RWPE1 (cell line): ENCODE results near the gene SYT12.
A peak's percentile ranks its signal among the peaks of the same experiment; 100 is the strongest.

Experiments used
- CTCF ChIA-PET: fragments of 350-600 bp; sonication (Branson Sonifier 250); formaldehyde crosslinking; extraction: SDS; loops from one replicate; lab custom pipeline; 2021; lab: Yijun Ruan, JAX
- POLR2A ChIA-PET: fragments of 400-600 bp; formaldehyde crosslinking; extraction: SDS; loops from one replicate; lab custom pipeline; 2020; ENCODE audit warnings: antibody characterized with exemption; ENCODE audit not compliant: low non-redundant PET; lab: Yijun Ruan, JAX
- DNase-seq: peaks from one replicate; pipeline ENCODE4 v3.0.0; 2012; ENCODE audit warnings: low spot score
- H3K27ac ChIP-seq: fragments of 450-650 bp; 2 replicates; pipeline ENCODE4 v1.5.1; 2017
- TF ChIP-seq, protein P1 (sequence below): fragments of 450-650 bp; conservative IDR thresholded peaks from 2 replicates; pipeline ENCODE4 v1.5.1; 2017; ENCODE audit warnings: low read depth, mild to moderate bottlenecking

Gene SYT12

DNA sequence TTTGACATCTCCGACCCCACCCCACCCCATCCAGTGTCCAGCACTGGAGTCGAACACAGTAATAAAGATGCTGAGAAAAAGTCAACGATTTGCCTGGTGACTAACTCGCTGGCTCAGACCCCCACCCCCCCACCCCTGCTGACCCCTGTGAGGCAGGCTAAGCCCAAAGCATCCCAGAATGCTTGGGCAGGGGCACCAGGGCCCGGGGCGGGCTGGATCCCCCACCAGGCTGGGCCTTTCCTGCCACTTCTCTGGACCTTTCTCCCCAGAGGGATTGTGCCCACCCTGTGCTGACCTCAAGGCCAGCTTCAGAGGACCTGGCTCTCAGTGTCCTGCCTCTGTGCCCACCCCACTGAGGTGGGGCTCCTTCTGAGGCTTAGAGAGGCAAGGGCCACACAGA, 46.0 kb upstream of the SYT12 start:
- DNase-seq, result no peak
- peak overlapping the region; percentile 98 for H3K27ac ChIP-seq
- ChIA-PET POLR2A (no interaction called here), CTCF (interaction anchor here (0.7 to 1.1 kb wide), 3 partner anchors 9 to 96 kb away, joined by 3 to 5 read pairs (median 3); partner anchors contain the start of gene PC)
- TF ChIP-seq, protein P1, sequence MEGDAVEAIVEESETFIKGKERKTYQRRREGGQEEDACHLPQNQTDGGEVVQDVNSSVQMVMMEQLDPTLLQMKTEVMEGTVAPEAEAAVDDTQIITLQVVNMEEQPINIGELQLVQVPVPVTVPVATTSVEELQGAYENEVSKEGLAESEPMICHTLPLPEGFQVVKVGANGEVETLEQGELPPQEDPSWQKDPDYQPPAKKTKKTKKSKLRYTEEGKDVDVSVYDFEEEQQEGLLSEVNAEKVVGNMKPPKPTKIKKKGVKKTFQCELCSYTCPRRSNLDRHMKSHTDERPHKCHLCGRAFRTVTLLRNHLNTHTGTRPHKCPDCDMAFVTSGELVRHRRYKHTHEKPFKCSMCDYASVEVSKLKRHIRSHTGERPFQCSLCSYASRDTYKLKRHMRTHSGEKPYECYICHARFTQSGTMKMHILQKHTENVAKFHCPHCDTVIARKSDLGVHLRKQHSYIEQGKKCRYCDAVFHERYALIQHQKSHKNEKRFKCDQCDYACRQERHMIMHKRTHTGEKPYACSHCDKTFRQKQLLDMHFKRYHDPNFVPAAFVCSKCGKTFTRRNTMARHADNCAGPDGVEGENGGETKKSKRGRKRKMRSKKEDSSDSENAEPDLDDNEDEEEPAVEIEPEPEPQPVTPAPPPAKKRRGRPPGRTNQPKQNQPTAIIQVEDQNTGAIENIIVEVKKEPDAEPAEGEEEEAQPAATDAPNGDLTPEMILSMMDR, result no peak

DNA sequence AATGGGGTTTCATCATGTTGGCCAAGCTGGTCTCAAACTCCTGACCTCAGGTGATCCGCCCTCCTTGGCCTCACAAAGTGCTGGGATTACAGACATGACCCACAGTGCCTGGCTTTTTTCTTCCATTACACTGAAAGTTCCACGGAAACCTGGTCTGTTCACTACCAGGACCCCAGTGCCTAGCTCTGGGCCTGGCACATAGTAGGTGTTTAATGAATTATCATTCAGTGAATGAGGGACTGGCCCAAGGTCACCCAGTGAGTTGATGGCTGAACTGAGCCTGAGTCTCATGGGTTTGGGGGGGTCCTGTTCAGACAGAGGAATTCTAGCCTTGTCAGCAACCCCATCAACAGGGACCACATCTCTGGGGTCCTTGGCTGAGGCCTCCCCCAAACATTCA, 44.7 kb upstream of the SYT12 start:
- H3K27ac ChIP-seq, result peak overlapping the region; percentile 98
- DNase-seq, result no peak
- CTCF ChIA-PET, result no interaction called here
- TF ChIP-seq, protein P1, result no peak
- POLR2A ChIA-PET, result no interaction called here

DNA sequence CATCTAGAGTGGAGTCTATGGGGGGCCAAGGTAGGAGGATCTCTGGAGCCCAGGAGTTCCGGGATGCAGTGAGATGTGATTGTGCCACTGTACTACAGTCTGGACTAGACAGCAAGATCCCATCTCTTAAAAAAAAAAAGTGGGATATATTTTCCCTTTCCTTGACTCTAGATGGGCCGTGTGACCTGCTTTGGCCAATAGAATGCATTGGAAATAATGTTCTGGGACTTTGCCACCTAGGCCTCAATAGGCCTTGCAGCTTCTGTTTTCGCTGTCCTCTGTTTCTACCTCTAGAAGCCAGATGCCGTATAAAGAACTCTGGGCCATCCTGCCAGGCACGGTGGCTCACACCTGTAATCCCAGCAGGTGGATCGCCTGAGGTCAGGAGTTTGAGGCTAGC, 44.2 kb upstream of the SYT12 start:
- DNase-seq, result no peak
- POLR2A ChIA-PET, result no interaction called here
- TF ChIP-seq, protein P1, result no peak
- CTCF ChIA-PET, result interaction anchor here (0.6 kb wide), 1 partner anchor 142 kb away, joined by 3 read pairs; no protein-coding TSS in a partner anchor
- peak overlapping the region; percentile 48 for H3K27ac ChIP-seq

DNA sequence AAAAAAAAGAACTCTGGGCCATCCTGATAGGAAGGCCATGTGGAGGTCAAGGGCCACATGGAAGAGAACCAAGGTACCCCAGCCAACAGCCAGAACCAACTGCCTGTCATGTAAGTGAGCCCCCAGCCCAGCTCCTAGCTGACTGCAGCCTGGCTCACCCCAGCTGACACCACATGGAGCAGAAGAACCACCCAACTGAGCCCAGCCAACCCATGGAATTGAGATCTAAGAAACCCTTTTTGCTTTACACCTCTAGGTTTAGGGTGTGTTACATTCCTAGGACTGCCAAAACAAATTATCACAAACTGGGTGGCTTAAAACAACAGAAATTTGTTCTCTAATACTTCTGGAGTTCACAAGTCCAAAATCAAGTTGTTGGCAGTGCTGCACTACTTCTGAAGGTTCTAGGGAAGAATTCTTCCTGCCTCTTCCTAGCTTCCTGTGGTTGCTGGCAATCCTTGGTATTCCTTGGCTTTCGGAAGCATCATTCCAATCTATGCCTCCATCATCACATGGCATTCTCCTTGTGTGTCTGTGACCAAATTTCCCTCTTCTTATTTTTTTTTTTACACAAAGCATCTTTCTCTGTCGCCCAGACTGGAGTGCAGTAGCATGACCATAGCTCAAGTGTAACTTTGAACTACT, 43.5 kb upstream of the SYT12 start:
- CTCF ChIA-PET, result interaction anchor here (0.6 kb wide), 2 partner anchors 123 to 141 kb away, joined by 3 to 5 read pairs; no protein-coding TSS in a partner anchor
- DNase-seq, result no peak
- TF ChIP-seq, protein P1, result no peak

DNA sequence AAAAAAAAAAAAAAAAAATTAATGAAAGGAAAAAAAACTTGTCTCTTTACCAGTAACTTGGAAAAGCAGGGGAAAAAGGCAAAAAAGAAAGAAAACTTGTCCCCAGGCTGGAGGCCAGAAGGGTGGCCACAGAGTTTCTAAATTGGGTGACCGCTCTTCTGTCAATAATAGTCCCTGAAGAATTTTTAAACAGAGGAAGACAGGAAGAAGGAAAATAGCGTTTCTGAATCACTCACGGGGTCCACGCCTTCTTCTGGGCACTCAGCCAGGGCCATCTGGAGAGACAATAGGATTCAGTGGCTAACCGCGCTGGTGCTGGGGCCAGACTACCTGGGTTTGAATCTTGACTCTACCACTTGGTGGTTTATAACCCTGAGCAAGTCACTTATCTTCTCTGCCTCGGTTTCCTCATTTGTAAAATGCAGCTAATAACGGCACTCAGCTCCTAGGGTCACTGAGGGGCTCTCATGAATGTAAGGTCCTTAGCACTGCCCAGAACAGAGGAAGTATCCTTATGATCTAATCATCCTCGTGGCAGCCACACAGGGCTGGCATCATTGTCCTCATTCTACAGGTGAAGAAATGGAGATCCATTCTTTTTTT, 40.9 kb upstream of the SYT12 start:
- CTCF ChIA-PET, result no interaction called here
- DNase-seq, result peak; percentile 67
- peak overlapping the region; percentile 85 for H3K27ac ChIP-seq
- POLR2A ChIA-PET, result no interaction called here
- TF ChIP-seq, protein P1, result no peak

More for the DNA sequence above, 43.5 kb upstream of the SYT12 start:
- POLR2A ChIA-PET, result no interaction called here
- peak overlapping the region; percentile 85 for H3K27ac ChIP-seq

DNA sequence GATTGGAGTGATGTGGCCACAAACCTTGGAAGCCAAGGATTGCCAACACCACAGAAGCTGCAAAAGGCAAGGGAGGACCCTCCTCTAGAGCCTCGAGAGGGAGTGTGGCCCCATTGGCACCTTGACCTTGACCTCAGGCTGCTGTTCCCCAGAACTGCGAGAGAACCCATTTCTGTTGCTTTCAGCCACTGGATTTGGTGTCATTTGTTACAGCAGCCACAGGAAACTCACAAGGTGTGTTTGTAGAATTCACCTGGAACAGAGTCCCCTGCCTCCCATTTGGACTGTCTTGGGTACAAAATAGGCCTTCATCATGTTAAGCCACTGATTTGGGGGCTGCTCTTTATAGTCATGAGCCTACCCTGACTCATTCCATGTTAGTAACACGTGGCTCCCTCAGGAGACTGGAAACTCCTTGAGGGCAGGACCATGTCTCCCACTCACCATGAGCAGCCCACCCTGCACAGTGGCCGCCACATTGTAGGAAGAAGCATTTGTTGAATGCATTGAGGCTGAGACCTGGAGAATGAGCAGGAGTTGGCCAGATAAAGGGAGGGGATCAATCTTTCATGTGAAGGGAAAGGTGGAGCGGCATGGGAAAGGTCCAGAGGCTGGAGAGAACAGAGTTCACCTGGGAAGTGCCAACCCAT, 39.5 kb upstream of the SYT12 start:
- ChIA-PET CTCF (no interaction called here), POLR2A (no interaction called here)

More for the DNA sequence above, 39.5 kb upstream of the SYT12 start:
- DNase-seq, result no peak
- TF ChIP-seq, protein P1, result no peak
- peak overlapping the region; percentile 85 for H3K27ac ChIP-seq
